OCI-M1 (cell line): Measurements from ENCODE around the gene TMCO6.
"Not testable (repeated sequence)": the region's sequence is repeated elsewhere in the genome, so short reads cannot be mapped to it uniquely, and the experiment has no call there.

ENCODE experiments used
- DNase-seq: peaks from one replicate; lab custom pipeline; 2025; lab: John Stamatoyannopoulos, UW

TMCO6 gene

DNA sequence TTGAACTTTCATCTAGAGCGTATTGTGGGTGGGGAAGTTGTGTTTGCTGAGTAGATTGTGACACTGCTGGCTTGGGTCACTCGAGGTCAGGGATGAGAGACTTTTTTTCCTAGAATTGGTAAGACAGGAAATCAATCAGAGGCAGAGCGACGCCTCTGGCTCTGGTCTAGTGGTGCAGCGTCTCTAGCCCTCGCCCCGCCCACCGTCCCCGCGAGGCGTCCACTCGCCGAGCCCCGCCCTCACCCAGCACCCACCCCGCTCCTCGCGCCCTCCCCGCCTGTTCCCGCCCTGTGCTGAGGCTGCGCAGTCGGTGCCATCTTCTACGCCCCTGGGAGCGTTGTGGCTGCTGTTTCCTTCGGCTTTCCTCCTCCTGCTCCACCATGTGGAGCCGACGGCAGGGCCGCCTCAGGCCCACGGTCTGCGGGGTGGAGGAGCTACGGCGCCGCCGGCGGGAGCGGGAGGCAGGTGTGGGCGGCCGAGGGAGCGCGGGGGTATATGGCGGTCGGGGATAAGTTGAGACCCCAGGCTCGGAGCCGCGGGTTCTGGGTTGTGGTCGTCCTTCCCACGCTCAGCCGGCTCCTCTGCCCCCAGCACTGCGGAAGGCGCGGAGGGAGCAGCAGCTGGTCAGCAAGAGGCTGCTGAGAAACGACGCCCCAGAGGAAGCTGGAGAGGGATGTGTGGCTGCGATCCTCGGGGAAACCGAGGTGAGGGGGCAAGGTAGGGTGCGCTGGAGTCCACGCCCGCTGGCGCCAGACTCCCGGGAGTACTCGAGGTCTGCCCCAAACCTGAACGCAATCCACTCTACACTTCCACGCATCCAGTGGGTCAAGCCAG, at the start of gene TMCO6:
Gene TMCO6, plus strand, starts transcription at position 304 of the 834 bp plus-strand sequence. Its CDS starts 77 bp downstream, at position 381.
- peak; percentile 99 for DNase-seq

DNA sequence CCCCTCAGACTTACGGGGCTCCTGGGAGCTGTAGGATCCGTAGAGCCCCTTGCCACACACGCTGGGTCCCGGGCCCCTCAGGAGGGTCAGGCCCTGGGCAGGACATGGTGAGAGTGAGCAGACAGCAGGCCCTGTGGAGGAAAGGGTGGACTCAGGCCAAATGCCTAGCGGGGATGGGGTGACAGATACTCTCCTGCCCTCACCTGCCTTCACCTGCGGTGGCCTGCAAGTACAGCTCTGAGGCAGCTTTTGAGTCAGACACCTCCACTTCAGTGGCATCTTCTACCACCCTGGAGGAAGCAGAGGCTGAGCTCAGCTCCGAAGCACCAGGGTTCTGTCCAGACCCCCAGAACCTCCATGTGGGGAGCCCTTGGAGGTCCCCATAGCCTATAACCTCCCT, 48.4 kb upstream of the TMCO6 start:
- no peak for DNase-seq

DNA sequence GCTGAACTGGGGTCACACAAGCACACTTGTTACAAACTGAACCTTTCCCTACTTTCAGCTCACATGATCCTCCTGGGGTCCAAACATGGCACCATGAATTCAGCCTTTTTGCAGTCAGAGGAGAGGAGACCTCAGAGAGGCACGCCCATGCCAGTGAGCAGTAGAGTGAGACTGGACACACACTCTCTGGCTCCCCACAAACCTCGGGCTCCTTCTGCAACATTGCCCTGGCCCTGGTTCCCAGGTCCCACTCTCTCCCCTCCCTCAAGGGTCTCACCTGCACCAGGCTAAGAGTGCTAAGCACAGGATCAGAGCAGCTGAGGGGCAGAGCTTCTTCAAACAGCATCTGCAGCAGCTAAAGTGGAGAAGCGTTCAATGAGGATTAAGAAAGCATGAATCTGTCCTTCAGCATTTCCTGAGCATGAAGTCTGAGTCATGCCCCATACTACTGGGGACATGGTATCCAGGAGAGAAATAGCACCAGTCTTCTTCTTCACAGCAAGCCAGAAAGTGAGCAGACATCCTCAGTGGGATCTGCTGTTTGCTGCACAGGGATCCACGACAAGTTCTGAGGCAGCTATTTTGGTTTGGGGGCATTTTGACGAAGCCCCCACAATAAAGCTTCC, 47.4 kb upstream of the TMCO6 start:
- no peak for DNase-seq

DNA sequence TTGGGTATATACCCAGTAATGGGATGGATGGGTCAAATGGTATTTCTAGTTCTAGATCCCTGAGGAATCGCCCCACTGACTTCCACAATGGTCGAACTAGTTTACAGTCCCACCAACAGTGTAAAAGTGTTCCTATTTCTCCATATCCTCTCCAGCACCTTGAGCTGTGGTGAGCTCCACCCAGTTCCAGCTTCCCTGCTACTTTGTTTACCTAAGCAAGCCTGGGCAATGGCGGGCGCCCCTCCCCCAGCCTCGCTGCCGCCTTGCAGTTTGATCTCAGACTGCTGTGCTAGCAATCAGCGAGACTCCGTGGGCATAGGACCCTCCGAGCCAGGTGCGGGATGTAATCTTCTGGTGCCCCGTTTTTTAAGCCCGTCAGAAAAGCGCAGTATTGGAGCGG, 46.2 kb upstream of the TMCO6 start:
- DNase-seq, result not testable (repeated sequence)

DNA sequence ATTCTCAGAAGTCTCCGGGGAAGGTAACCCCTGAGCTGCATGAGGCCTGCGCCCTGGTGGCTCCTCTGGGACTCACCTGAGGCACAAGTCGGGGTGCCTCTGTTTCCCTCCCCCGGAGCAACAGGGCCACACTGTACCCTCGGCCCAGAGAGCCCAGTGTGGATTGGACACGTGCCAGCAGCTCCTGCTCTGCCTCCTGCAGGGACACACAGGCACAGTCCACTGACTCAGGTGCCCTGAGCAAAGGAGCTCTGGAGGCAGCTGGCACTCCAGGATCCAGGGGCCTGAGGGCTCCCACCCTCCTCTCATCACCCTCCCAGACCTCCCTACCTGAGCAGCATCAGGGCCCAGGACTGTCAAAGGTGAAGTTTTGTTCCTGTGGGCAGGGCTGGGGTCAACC, 45.1 kb upstream of the TMCO6 start:
- DNase-seq, result no peak

DNA sequence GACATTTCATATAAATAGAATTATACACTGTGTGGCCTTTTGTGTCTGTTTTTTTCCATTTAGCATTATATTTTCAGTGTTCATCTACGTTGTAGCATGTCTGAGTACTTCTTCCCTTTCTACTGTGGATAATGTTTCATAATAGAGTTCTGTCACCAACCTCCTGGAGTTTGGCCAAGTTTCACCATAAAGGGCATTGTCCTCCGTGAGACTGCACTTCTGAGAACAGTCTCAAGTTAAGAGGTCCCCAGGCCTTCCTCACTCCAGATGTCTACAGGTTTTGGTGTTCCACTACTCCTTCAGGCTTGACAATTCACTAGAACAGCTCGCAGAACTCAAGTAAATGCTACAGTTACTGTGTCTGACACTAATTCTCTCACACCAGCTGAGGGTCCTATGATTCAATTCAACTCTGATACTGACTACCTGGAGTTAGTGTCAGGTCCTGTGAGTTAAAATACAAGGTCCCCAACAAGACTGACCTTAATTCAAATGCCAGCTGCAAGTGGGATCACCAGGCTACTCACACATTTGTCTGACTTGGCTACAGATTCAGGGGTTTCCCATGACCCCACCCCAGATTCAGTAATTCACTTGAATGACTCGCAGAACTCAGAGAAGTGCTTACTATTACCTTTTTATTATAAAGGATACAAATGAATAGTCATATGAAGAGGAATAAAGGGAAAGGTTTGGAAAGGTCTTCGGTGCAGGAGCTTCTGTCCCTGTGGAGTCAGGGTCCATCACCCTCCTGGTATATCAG, 43.5 kb upstream of the TMCO6 start:
- DNase-seq, result peak; percentile 85

DNA sequence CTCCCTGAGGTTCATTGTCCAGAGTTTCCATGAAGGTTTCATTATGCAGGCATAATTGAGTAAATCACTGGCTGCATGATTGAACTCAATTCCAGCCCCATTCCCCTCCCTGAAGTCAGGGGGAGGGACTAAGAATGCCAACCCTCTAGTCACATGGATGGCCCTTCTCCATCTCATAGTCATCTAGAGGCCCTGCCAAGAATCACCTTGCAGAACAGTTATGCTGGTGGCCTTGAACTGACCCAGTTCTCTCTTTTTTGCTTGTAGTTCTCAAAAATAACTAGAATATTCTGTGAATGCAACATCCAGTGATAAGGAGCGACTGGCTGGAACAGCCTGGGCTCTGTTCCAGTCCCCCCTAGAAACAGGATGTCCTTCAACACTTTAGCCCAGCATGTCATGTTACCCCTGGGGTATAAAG, 42.9 kb upstream of the TMCO6 start:
- DNase-seq, result no peak

DNA sequence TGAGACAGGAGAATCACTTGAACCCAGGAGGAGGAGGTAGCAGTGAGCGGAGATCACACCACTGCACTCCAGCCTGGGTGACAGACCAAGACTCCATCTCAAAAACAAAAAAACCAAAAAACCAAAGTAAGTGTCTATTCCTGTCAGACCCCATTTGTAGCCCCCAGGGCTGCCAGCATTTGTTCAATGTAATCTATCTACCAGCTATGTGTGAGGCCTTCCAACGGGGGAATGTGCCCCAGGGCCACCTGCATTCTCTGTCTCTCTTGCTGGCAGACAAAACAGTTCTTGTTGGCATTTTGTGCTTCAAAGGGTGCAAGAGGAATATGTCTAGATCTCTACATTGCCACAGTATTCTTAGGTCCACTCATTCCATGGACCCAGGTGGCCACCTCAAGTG, 40.4 kb upstream of the TMCO6 start:
- DNase-seq, result no peak

DNA sequence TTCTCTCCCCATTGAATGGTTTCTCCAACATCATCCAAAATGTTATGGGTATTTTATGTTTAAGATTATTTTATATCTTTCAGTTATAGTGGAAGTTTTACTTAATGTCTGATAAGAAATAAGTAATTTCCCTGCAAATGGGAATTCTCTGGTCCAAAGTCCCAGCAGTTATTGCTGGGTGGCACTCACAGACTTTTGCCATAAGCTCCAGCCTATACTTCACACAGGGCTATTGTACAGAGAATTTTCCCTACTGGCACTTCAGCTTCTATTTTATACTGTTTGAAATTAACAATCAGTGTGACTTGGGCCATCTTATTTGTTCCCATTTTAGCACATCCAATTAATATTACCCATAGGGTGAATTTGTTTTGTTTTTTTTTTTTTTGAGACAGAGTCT, 39.2 kb upstream of the TMCO6 start:
- no peak for DNase-seq

DNA sequence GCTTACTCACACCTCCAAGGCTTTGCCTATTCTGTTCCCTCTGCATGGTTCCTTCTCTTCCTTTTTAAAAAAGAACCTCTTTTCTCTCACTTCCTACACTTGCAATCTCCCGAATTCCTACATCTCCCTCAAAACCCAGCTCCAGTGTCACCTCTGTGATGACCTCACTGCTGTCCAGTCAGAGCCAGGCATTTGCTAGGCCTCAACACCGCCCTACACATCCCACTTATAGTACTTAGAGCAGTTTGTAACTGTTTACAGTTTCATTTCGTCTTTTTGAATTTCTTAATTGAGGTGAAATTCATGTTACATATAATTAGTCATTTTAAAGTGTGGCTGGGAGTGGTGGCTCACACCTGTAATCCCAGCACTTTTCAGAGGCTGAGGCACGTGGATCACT, 37.1 kb upstream of the TMCO6 start:
- no peak for DNase-seq

DNA sequence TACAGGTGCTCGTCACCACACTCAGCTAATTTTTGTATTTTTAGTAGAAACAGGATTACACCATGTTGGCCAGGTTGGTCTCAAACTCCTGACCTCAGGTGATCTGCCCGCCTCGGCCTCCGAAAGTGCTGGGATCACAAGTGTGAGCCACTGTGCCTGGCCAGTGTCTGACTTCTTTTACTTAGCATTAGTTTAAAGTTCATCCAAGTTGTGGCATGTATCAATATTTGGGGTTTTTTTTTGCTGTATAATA, 35.9 kb upstream of the TMCO6 start:
- DNase-seq, result not testable (repeated sequence)

DNA sequence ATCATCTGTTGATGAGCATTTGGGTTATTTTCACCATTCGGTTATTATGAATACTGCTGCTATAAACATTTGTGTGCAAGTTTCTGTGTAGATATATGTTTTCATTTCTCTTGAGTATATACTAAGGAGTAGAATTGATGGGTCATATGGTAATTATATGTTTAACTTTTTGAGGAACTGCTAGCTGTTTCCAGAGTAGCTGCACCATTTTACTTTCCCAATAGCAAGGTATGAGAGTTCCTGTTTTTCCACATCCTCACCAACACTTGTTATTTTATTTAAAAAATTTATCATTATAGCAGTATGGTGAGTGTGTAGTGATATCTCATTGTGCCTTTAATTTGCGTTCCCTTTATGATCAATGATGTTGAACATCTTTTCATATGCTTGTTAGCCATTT, 35.5 kb upstream of the TMCO6 start:
- no peak for DNase-seq

DNA sequence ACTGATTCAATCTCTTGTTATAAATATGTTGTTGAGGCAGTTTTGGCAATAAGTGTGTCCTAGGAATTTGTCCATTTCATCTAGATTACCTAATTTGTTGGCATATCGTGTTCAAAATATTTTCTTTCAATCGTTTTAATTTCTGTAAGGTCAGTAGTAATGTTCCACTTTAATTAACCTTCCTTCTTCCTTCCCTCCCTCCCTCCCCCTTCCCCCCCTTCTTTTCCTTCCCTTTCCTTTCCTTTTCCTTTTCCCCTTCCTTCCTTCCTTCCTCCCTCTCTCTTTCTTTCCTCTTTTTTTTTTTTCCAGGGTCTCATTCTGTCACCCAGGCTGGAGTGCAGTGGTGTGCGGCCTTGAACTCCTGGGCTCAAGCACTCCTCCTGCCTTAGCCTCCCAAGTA, 33.4 kb upstream of the TMCO6 start:
- DNase-seq, result no peak

DNA sequence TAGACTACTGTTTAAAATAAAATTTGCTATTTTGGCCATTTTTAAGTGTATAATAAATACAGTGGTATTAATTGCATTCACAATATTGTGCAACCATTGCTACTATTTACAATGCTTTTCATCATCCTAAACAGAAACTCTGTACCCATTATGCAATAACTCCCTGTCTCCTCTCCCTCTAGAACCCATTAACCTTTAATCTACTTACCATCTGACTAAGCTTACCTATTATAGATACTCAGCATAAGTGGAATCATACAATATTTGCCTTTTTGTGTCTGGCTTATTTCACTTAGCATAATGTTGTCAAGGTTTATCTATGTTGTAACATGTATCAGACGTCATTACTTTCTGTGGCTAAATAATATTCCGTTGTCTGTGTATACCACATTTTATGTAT, 32.2 kb upstream of the TMCO6 start:
- peak; percentile 23 for DNase-seq

DNA sequence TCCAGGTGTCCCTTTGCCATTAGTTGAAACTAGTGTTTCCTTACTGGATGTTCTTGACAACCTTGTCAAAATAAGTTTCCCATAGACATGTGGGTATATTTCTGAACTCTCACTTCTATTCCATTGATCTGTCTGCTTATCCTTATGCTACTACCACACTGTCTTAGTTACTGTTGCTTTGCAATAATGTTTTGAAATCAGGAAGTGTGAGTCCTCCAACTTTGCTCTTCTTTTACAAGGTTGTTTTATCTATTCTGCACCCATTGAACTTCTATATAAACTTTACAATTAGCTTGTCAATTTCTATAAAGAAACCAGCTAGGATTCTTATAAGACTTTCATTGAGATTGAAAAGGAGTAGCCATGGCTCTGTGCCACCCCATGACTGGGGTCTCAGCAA, 30.5 kb upstream of the TMCO6 start:
- DNase-seq, result no peak

DNA sequence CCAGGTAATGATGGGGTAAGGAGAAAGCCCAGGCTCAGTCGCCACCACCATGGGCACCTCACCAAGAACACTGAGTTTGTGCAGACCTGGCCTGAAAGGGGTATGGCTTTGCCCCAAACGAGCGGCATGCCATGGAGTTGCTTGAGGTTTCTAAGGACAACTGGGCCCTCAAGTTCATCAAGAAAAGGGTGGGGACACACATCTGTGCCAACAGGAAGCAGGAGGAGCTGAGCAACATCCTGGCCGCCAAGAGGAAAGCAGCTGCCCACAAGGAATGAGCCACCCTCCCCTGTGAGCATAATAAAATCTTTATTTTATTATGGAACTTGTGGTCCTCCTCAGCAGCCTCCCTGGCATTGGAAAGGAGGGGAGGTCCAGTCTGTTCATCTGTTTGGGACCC, 30.1 kb upstream of the TMCO6 start:
- DNase-seq, result no peak

DNA sequence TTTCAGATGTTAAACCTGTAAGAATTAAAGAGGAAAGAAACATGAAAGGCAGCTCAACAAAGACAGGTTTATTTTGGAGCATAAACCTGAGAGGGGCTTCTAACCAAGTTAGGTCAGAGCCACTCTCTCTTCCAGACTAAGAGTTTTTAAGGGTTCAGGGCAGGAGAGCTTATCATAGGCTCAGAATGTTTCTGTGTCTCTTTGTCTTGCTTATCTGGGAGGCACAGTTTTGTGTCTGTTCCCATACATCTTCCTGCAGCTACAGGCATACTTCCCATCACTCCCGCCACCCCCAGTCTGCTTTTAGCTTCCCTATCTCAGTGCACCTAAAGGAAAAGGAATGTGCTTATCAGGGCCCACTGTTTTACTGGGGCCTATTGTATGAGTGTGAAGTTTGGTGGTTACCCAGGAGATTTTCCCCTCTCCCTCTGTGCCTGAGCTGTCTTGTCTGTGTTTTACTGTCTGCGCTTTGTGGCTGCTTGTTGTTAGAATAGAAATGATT, 28.2 kb upstream of the TMCO6 start:
- peak; percentile 90 for DNase-seq

DNA sequence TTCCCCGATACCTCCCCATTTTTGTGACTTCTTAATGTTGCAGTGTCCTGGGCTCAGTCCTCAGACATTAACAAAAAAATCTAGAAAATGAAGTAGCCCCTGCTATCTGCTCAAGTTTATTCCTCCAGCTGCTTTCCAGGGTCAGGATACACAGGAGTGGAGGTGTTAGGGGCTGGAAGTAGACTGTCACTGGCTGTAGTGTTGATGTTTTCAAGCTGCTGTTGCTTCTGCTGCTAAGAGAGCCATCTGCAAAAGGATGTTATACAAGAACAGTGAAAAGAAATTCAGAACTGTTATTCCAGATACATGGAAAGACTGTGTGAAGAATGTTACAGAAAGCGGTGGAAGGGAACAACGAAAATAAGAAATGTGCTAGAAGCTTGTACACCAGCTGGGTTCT, 16.9 kb upstream of the TMCO6 start:
- no peak for DNase-seq

DNA sequence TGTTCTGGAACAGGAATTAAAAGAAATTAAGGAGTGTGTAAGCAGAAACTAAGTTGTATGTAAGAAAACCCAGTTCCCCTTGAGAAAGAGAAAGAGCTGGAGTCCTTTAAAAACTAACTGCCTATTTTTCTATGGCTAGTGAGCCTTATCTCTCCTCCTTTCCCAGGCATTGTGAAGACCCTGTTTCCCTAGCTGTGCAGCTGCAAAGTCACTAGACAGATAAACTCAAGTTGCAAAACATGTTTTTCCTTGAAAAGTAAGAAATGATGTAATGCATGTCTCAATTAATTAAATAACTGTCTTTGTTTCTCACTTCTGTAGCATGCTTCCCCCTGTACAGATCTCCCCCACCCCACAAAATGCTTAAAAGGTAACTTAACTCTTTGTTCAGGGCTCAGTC, 16.2 kb upstream of the TMCO6 start:
- DNase-seq, result peak; percentile 64

DNA sequence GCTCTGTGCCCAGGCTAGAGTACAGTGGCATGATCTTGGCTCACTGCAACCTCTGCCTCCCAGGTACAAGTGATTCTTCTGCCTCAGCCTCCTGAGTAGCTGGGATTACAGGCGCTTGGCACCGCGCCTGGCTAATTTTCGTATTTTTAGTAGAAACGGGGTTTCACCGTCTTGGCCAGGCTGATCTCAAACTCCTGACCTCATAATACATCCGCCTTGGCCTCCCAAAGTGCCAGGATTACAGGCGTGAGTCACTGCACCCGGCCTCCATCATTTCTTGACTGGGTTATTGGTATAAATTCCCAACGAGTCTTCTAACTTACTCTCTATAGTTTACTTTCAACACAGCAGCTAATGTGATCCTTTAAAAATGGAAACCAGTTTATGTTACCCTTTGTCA, 14.4 kb upstream of the TMCO6 start:
- not testable (repeated sequence) for DNase-seq

DNA sequence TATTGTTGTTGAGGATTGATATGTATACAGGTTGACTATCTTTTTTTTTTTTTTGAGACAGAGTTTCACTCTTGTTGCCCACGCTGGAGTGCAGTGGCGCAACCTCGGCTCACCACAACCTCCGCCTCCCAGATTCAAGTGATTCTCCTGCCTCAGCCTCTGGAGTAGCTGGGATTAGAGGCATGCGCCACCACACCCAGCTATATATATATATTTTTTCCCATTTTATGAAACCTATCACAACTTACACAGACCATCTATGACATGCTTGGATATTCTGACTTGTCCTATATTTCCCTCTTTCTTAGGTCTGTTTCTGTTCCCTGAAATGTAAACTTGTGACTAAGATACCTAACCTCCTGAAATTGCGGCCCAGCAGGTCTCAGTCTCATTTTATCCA, 11.3 kb upstream of the TMCO6 start:
- DNase-seq, result peak; percentile 21

DNA sequence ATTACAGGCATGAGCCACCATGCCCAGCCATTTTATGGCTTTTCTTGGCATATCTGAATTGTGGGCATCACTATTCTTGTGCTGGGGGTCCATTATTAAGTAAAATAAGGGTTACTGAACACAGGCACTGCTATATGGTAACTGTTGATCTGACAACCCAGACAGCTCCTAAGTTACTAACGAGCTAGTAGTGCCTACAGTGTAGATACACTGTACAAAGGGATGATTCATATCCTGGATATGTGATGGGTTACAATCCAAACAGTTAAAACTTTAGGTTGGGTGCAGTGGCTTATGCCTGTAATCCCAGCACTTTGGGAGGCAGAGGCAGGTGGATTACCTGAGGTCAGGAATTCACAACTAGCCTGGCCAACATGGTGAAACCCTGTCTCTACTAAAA, 10.5 kb upstream of the TMCO6 start:
- DNase-seq, result no peak
